Spinal cord (tissue), 10 donors: ENCODE results near the gene MS4A7. TPM values are rescaled to one million over a fixed set of nuclear protein-coding genes. Genes with fewer than 3 reads are reported as not detected.
A peak's percentile ranks its signal among the peaks of the same experiment; 100 is the strongest.
"Not testable (repeated sequence)": the region's sequence is repeated elsewhere in the genome, so short reads cannot be mapped to it uniquely, and the experiment has no call there.

ENCODE experiments used
- DNase-seq, 6 donors: peaks; one replicate each; pipeline versions ENCODE4 v3.0.0 to v3.0.0-alpha.2; 2013 to 2015; ENCODE audit warnings: low spot score in 6 of 6, low read depth in 4 of 6
- H3K27ac ChIP-seq: one replicate; pipeline ENCODE4 v1.5.1; 2013; ENCODE audit warnings: low read depth, low read length, control low read depth
- H3K27me3 ChIP-seq: one replicate; pipeline ENCODE4 v1.6.1; 2013; ENCODE audit warnings: low read length; ENCODE audit not compliant: control insufficient read depth, insufficient read depth
- H3K36me3 ChIP-seq: one replicate; pipeline ENCODE4 v1.6.1; 2013; ENCODE audit warnings: low read length; ENCODE audit not compliant: control insufficient read depth, insufficient read depth
- H3K4me1 ChIP-seq: one replicate; pipeline ENCODE4 v1.6.1; 2013; ENCODE audit warnings: low read length; ENCODE audit not compliant: control insufficient read depth, insufficient read depth
- H3K4me3 ChIP-seq: one replicate; pipeline ENCODE4 v1.5.1; 2013; ENCODE audit warnings: low read depth, low read length, control low read depth
- H3K9me3 ChIP-seq: one replicate; pipeline ENCODE4 v1.6.1; 2013; ENCODE audit warnings: low read length; ENCODE audit not compliant: control insufficient read depth, insufficient read depth
- WGBS: methylation state at CpG from one replicate; pipeline ENCODE4 v1.1.5; 2013; ENCODE audit warnings: missing lambda C conversion rate; ENCODE audit not compliant: insufficient coverage; 5-methylcytosine and 5-hydroxymethylcytosine counted together
- polyA plus RNA-seq, 2 donors: library from polyadenylated mRNA; unstranded; fragments of 120-200 nt; gene quantifications; one replicate each; pipeline ENCODE4 v1.2.1, GENCODE V29; 2013; ENCODE audit not compliant: insufficient read length in 2 of 2
- total RNA-seq, 2 donors: library from RNA; depleted of rRNA in 1 of 2; stranded (reverse); fragments of 120-200 nt in 1 of 2; fragments of >200 nt in 1 of 2; gene quantifications; one replicate each; pipeline versions ENCODE4 v1.2.3 to v1.2.4, GENCODE V29; 2013 to 2014
- donor health status: healthy.

The MS4A7 gene
- total and polyA plus RNA-seq, 4 donors: 4.9 to 13.7 (median 8.7) TPM

DNA sequence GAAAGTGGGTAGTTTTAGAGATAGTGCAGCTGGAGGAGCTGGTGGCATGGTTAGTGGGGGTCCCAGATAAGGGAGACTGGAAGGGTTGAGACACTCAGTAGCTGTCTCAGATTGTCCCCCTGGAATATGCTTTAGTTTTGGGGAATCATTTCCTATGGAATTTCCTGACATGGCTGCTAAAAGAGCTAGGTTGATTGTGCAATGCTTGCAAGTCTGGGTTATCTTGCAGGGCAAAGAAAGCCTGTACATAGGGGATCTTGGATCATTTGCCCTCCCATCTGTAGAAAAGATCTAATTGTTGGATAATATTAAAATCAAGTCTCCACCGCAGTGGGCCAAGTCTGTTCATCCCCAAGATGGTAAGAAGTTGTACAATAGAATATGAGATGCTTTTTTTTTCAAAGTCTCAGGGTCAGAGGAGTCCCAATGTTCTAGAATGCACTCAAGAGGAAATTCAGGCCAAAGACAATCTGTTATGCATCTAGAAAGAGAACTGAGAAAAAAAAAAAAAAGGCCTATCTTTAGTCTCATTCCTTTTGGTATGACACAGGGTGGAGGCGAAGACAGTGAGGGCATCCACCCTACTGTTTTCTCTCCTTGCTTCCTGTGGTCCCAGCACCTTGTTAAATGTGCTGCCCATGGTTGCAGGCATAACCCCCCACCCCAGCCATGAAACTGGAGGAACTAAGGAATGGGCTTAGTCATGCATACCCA, 31.1 kb upstream of the MS4A7 start:
- H3K27me3 ChIP-seq: no peaks in the 10 kb centered on the region
- H3K36me3 ChIP-seq: no peaks in the 10 kb centered on the region
- no peaks in the 10 kb centered on the region for H3K9me3 ChIP-seq
- no peak overlapping the region for H3K4me3 ChIP-seq
- no peak for DNase-seq
- 100% methylated on average over 1 of the region's 2 CpGs for WGBS
- no peak overlapping the region for H3K27ac ChIP-seq
- H3K4me1 ChIP-seq: no peaks in the 10 kb centered on the region

- H3K4me3 ChIP-seq: no peak overlapping the region
- H3K27me3 ChIP-seq: no peaks in the 10 kb centered on the region
- no peaks in the 10 kb centered on the region for H3K4me1 ChIP-seq
- H3K9me3 ChIP-seq: no peaks in the 10 kb centered on the region
- no peaks in the 10 kb centered on the region for H3K36me3 ChIP-seq
- peak in 1 of 6 donors; percentile 14 for DNase-seq
- no peak overlapping the region for H3K27ac ChIP-seq
- 70% methylated on average over 2 of the region's 2 CpGs for WGBS
These were observed 30.2 kb upstream of the MS4A7 start for GRCh38 chr11:60348116-60348515.

DNA sequence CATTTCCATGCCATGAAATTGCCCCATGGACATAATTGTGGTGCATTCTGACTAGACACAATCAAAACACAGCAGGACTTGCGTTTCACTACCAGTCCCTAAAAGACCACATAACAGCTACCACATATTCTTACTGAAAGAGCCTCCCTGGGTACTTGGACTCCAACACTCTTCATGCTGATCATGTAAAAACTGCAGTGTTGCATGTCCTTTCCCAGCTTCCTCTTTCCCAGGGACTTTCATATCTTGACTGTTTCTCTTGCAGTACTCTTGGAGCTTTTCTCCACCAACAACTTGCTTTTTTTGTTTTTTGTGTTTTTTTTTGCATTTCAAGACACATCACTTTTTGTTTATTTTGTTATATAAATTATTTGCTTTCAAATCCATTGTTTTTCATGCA, 28.3 kb upstream of the MS4A7 start:
- 75% methylated on average over 1 of the region's 1 CpG for WGBS
- no peak overlapping the region for H3K4me3 ChIP-seq
- H3K27me3 ChIP-seq: no peaks in the 10 kb centered on the region
- no peaks in the 10 kb centered on the region for H3K4me1 ChIP-seq
- no peak for DNase-seq
- no peaks in the 10 kb centered on the region for H3K36me3 ChIP-seq
- no peak overlapping the region for H3K27ac ChIP-seq
- H3K9me3 ChIP-seq: no peaks in the 10 kb centered on the region

- H3K36me3 ChIP-seq: no peaks in the 10 kb centered on the region
- peaks cover 2% of the 10 kb centered on the region for H3K9me3 ChIP-seq
- no peaks in the 10 kb centered on the region for H3K27me3 ChIP-seq
- WGBS: no CpG with 5 or more reads among the region's 2 CpGs
- H3K4me3 ChIP-seq: no peak overlapping the region
- no peak overlapping the region for H3K27ac ChIP-seq
- H3K4me1 ChIP-seq: no peaks in the 10 kb centered on the region
- no peak for DNase-seq
These were observed 20.6 kb upstream of the MS4A7 start for GRCh38 chr11:60357771-60358170.

- Histone ChIP-seq H3K9me3 (peaks cover 2% of the 10 kb centered on the region), H3K4me1 (no peaks in the 10 kb centered on the region), H3K4me3 (no peak overlapping the region), H3K27ac (no peak overlapping the region), H3K36me3 (no peaks in the 10 kb centered on the region), H3K27me3 (no peaks in the 10 kb centered on the region)
- DNase-seq: no peak
- WGBS: 96% methylated on average over 4 of the region's 4 CpGs
These were observed 17.7 kb upstream of the MS4A7 start for GRCh38 chr11:60360621-60361020.

DNA sequence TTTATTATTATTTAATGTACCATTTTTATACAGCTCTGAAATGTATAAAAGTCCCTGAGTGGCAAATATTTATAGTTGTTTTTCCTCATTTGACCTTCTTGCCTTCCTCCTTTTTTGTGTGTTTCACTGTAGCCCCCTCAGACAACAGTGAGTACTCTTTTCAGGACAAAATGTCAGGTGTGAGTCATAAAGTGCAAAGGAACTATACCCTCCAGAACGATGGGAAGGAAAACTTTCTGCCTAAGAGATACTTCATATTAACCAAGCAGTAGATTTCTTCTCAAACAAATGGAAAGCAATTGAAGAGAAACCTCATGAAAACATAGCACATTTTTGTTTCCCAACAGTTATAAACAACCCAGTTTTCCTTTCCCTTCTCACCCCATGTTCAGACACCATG, 16.1 kb upstream of the MS4A7 start:
- WGBS: no CpG with 5 or more reads among the region's 1 CpG

DNA sequence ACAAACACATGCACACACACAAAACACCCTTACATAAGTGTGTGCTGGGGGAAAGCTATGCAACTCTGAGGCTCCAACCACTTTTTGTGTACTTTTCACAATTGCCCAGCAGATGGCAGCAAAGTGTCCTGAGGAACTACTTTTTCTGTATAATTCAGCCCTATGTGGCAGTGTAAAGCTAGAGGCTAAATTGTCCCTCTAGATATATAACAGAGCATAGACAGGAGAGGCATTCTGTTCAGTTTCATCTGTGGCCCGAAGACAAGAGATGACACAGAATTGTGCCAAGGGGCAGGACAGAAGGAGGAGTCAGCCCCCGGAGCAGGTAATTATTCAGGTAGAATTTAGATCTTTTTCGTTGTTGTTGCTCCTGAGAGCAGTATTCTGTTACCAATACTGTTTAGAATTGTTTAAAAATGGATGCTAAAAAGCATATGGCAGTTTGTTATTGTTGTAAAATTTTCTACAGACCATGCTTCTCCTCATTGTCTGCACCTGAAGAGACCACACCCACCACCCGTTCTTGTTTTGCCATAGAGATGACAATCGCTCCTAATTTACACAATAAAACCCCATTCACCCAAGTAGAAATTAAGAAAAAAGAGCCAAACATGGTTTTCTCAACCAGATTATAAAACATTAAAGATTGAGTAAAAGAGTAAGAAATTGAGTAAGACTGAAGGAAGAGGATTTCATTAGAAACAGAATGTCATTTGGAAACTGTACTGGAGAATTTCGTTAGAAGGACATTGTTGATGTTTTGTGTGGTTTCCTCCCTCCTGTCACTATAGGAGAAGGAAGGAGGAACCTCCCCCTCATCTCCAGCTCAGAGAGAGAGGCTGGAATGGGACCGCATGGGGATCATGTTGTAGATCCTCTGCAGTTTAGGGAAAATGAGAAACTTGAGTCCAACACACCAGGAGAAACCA, 14.5 kb upstream of the MS4A7 start:
- Histone ChIP-seq H3K27ac (no peak overlapping the region), H3K9me3 (peaks cover 2% of the 10 kb centered on the region), H3K4me1 (no peaks in the 10 kb centered on the region), H3K4me3 (no peak overlapping the region), H3K36me3 (no peaks in the 10 kb centered on the region), H3K27me3 (no peaks in the 10 kb centered on the region)
- 60% methylated on average over 3 of the region's 7 CpGs for WGBS
- peak; percentile 33 to 93 (median 64) for DNase-seq

More for the DNA sequence above, 16.1 kb upstream of the MS4A7 start:
- H3K4me3 ChIP-seq: no peak overlapping the region
- H3K4me1 ChIP-seq: no peaks in the 10 kb centered on the region
- H3K27ac ChIP-seq: no peak overlapping the region
- H3K27me3 ChIP-seq: no peaks in the 10 kb centered on the region
- H3K36me3 ChIP-seq: no peaks in the 10 kb centered on the region
- no peak for DNase-seq
- peaks cover 2% of the 10 kb centered on the region for H3K9me3 ChIP-seq

GRCh38 chr11:60366262-60366904, 11.9 kb upstream of the MS4A7 start:
- not testable (repeated sequence) for H3K9me3 ChIP-seq, H3K4me1 ChIP-seq, H3K36me3 ChIP-seq, H3K27ac ChIP-seq, H3K4me3 ChIP-seq, DNase-seq, H3K27me3 ChIP-seq
- WGBS: no CpG with 5 or more reads among the region's 15 CpGs

DNA sequence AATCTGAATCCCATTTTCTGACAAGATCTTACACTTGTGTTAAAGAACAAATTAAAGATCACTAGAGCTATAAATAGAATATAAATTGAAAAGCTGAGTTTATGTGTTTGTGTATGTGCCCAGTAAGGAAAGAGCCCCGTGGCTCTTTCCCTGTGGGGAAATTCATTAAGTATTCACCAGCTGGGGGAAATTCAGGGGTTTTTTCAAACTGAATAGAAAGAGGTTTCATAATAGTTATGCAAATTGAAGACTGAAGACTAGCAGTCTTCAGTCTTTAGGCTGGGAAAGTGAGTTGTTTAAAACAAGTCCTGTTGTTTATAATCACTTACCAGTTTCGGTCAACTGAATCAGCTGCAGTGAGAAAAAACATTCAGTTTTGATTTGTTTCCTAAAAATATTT, 11.3 kb upstream of the MS4A7 start:
- WGBS: 11% methylated on average over 1 of the region's 2 CpGs
- no peak for DNase-seq
- Histone ChIP-seq H3K27ac (no peak overlapping the region), H3K27me3 (no peaks in the 10 kb centered on the region), H3K36me3 (no peaks in the 10 kb centered on the region), H3K4me1 (no peaks in the 10 kb centered on the region), H3K9me3 (no peaks in the 10 kb centered on the region), H3K4me3 (no peak overlapping the region)
